HepG2 (cell line): ENCODE results near the gene TNS4. TPM values are rescaled to one million over a fixed set of nuclear protein-coding genes. Genes with fewer than 3 reads are reported as not detected.
A peak's percentile ranks its signal among the peaks of the same experiment; 100 is the strongest.

Experiments
- ATRX ChIP-seq: sonication (generic); formaldehyde crosslinking; IDR thresholded peaks from 2 replicates; pipeline ENCODE4 v1.4.0; 2020; ENCODE audit warnings: missing genetic modification reagents, borderline replicate concordance
- CBX5 ChIP-seq: sonication (generic); formaldehyde crosslinking; IDR thresholded peaks from 2 replicates; pipeline ENCODE4 v1.4.0; 2020; ENCODE audit warnings: missing genetic modification reagents, borderline replicate concordance
- CEBPB ChIP-seq: IDR thresholded peaks from 2 replicates; pipeline ENCODE4 v1.6.1; 2011; ENCODE audit warnings: low read depth, low read length, improper control_type of control experiment, borderline replicate concordance
- CREM ChIP-seq, 2 experiments: sonication (generic) in 1 of 2; formaldehyde crosslinking in 1 of 2; IDR thresholded peaks; 2 replicates each; pipeline versions ENCODE4 v1.4.0 to v1.6.1; 2016 to 2020; ENCODE audit warnings: antibody characterized with exemption in 1 of 2, mild to moderate bottlenecking in 1 of 2, missing genetic modification reagents in 1 of 2
- ELF3 ChIP-seq: IDR thresholded peaks from 2 replicates; pipeline ENCODE4 v1.6.1; 2016; ENCODE audit warnings: missing genetic modification reagents, missing compliant biosample characterization
- ETV5 ChIP-seq: IDR thresholded peaks from 2 replicates; pipeline ENCODE4 v1.6.1; 2018; ENCODE audit warnings: missing biosample characterization, missing genetic modification reagents, inconsistent platforms, borderline replicate concordance
- ISX ChIP-seq: sonication (generic); formaldehyde crosslinking; conservative IDR thresholded peaks from 2 replicates; pipeline ENCODE4 v1.5.0; 2020; ENCODE audit warnings: missing genetic modification reagents
- JARID2 ChIP-seq: sonication (generic); formaldehyde crosslinking; IDR thresholded peaks from 2 replicates; pipeline ENCODE4 v1.8.1; 2023; ENCODE audit warnings: missing genetic modification reagents, inconsistent platforms; ENCODE audit not compliant: insufficient replicate concordance
- KDM6A ChIP-seq: IDR thresholded peaks from 2 replicates; pipeline ENCODE4 v1.6.1; 2016; ENCODE audit warnings: low read depth
- KMT2B ChIP-seq: IDR thresholded peaks from 2 replicates; pipeline ENCODE4 v1.6.1; 2016; ENCODE audit warnings: missing genetic modification reagents, missing compliant biosample characterization
- TBX2 ChIP-seq: sonication (generic); formaldehyde crosslinking; IDR thresholded peaks from 2 replicates; pipeline ENCODE4 v1.5.0; 2020; ENCODE audit warnings: missing genetic modification reagents, mild to moderate bottlenecking, borderline replicate concordance
- ZNF768 ChIP-seq: sonication (generic); formaldehyde crosslinking; IDR thresholded peaks from 2 replicates; pipeline ENCODE4 v1.4.0; 2020; ENCODE audit warnings: missing genetic modification reagents
- polyA plus RNA-seq, 8 experiments: library from polyadenylated mRNA; depleted of rRNA in 3 of 8; stranded (reverse) in 7 of 8; unstranded in 1 of 8; fragments of >200 nt; fragmentation: Illumina TruSeq in 4 of 8; extraction: Trizol in 4 of 8; gene quantifications; 2 replicates each; pipeline versions ENCODE4 v1.2.1 to v1.2.3, GENCODE V29; 2011 to 2016; ENCODE audit warnings: low read depth in 4 of 8, missing spikeins in 1 of 8, mixed read lengths in 1 of 8; ENCODE audit not compliant: insufficient read depth in 1 of 8
- total RNA-seq, 5 experiments: library from RNA; depleted of rRNA; stranded (reverse); fragments of >200 nt; fragmentation: Illumina TruSeq; extraction: Trizol; gene quantifications; 2 replicates each; pipeline ENCODE4 v1.2.3, GENCODE V29; 2016; ENCODE audit warnings: low read depth in 1 of 5
- TF ChIP-seq, protein P1 (sequence below): sonication (generic); formaldehyde crosslinking; IDR thresholded peaks from 2 replicates; pipeline ENCODE4 v1.9.0; 2021; ENCODE audit warnings: missing genetic modification reagents, borderline replicate concordance
- TF ChIP-seq, protein P2 (sequence below): IDR thresholded peaks from 2 replicates; pipeline ENCODE4 v1.6.1; 2012; ENCODE audit warnings: low read length, improper control_type of control experiment
- TF ChIP-seq, protein P3 (sequence below): sonication (generic); formaldehyde crosslinking; IDR thresholded peaks from 2 replicates; pipeline ENCODE4 v1.4.0; 2020; ENCODE audit warnings: missing genetic modification reagents

The TNS4 gene
- total and polyA plus RNA-seq, 2 of the 13 experiments (the other 11 are each of a cell fraction or from before 2014, with no cell fraction given), result 0.58 to 2.1 TPM

DNA sequence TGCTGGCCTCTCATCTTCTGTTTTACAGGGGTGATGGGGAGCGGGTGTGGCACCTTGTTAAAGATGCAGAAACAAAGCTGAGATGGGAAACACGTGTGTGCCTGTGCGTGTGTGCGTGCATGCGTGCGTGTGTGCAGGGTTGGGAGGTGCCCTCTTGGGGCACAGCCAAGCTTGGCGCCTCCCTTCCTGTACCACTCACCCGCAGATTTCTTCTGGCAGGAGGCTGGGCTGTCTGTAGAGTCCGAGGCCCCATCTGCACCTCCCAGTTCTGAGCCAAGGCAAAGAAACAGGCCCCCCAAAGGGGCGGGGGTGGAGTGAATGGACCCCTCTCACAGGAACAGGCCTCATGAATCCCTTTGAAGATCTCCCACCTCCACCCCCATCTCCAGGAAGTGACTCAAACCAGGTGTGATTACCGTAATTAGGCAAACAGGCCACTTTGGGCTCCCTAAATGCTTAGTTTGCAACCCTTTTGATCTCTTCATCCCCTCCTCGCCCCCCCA lies 20.9 kb downstream of the TNS4 start (continued):
- TF ChIP-seq ETV5 (CRISPR knock-in tag) (peak; percentile 85), KDM6A (CRISPR knock-in tag) (no peak), KMT2B (no peak), ELF3 (CRISPR knock-in tag) (peak; percentile 10; the same call in 1 of the 2 replicates), ZNF768 (CRISPR knock-in tag) (no peak), TBX2 (CRISPR knock-in tag) (peak; percentile 77), ATRX (CRISPR knock-in tag) (no peak), ISX (CRISPR knock-in tag) (no peak), CEBPB (no peak), JARID2 (CRISPR knock-in tag) (no peak), CREM (IDR thresholded peaks at IDR 0.05) (no peak), CREM (CRISPR knock-in tag; IDR thresholded peaks at IDR 0.05) (no peak), CBX5 (no peak)
- TF ChIP-seq, protein P1, sequence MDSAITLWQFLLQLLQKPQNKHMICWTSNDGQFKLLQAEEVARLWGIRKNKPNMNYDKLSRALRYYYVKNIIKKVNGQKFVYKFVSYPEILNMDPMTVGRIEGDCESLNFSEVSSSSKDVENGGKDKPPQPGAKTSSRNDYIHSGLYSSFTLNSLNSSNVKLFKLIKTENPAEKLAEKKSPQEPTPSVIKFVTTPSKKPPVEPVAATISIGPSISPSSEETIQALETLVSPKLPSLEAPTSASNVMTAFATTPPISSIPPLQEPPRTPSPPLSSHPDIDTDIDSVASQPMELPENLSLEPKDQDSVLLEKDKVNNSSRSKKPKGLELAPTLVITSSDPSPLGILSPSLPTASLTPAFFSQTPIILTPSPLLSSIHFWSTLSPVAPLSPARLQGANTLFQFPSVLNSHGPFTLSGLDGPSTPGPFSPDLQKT (CRISPR knock-in tag), result no peak
- TF ChIP-seq, protein P2, sequence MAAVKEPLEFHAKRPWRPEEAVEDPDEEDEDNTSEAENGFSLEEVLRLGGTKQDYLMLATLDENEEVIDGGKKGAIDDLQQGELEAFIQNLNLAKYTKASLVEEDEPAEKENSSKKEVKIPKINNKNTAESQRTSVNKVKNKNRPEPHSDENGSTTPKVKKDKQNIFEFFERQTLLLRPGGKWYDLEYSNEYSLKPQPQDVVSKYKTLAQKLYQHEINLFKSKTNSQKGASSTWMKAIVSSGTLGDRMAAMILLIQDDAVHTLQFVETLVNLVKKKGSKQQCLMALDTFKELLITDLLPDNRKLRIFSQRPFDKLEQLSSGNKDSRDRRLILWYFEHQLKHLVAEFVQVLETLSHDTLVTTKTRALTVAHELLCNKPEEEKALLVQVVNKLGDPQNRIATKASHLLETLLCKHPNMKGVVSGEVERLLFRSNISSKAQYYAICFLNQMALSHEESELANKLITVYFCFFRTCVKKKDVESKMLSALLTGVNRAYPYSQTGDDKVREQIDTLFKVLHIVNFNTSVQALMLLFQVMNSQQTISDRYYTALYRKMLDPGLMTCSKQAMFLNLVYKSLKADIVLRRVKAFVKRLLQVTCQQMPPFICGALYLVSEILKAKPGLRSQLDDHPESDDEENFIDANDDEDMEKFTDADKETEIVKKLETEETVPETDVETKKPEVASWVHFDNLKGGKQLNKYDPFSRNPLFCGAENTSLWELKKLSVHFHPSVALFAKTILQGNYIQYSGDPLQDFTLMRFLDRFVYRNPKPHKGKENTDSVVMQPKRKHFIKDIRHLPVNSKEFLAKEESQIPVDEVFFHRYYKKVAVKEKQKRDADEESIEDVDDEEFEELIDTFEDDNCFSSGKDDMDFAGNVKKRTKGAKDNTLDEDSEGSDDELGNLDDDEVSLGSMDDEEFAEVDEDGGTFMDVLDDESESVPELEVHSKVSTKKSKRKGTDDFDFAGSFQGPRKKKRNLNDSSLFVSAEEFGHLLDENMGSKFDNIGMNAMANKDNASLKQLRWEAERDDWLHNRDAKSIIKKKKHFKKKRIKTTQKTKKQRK, result no peak
- TF ChIP-seq, protein P3, sequence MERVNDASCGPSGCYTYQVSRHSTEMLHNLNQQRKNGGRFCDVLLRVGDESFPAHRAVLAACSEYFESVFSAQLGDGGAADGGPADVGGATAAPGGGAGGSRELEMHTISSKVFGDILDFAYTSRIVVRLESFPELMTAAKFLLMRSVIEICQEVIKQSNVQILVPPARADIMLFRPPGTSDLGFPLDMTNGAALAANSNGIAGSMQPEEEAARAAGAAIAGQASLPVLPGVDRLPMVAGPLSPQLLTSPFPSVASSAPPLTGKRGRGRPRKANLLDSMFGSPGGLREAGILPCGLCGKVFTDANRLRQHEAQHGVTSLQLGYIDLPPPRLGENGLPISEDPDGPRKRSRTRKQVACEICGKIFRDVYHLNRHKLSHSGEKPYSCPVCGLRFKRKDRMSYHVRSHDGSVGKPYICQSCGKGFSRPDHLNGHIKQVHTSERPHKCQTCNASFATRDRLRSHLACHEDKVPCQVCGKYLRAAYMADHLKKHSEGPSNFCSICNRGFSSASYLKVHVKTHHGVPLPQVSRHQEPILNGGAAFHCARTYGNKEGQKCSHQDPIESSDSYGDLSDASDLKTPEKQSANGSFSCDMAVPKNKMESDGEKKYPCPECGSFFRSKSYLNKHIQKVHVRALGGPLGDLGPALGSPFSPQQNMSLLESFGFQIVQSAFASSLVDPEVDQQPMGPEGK (CRISPR knock-in tag), result peak; percentile 70; the same call in 1 of the 2 replicates
- TF ChIP-seq, all 625 proteins: peak for 26
